ENCODE data around the gene BCKDK. TPM values are rescaled to one million over a fixed set of nuclear protein-coding genes. Genes with fewer than 3 reads are reported as not detected.

BCKDK gene
- polyA plus RNA-seq, 1 of the 3 experiments (the other 2 are of a cell fraction) = 73.2 TPM

- H3K9ac ChIP-seq = no peak overlapping the region
- H3K79me2 ChIP-seq (ENCODE audit: insufficient read depth) = peaks cover 23% of the 10 kb centered on the region
- TF ChIP-seq ZBTB33 (IDR thresholded peaks at IDR 0.05; ENCODE audit: borderline replicate concordance, low read depth) (no peak), RCOR1 (IDR thresholded peaks at IDR 0.05; ENCODE audit: low read length) (no peak), MEF2A (IDR thresholded peaks at IDR 0.05; ENCODE audit: borderline replicate concordance, low read depth) (no peak), RFX5 (IDR thresholded peaks at IDR 0.05; ENCODE audit: low read length) (no peak), GATA2 (CRISPR knock-in tag; IDR thresholded peaks at IDR 0.05) (no peak), TEAD4 (IDR thresholded peaks at IDR 0.05; ENCODE audit: borderline replicate concordance, insufficient read depth) (no peak), TCF12 (IDR thresholded peaks at IDR 0.05) (no peak), IRF3 (IDR thresholded peaks at IDR 0.05; ENCODE audit: low read depth, low read length) (no peak), YY1 (IDR thresholded peaks at IDR 0.05; ENCODE audit: low read depth) (no peak), FOSL2 (IDR thresholded peaks at IDR 0.05; ENCODE audit: borderline replicate concordance, low read depth) (no peak), MXI1 (IDR thresholded peaks at IDR 0.05; ENCODE audit: low read depth, low read length) (no peak), SIN3A (IDR thresholded peaks at IDR 0.05; ENCODE audit: borderline replicate concordance, low read depth, low read length) (no peak), MAX (IDR thresholded peaks at IDR 0.05; ENCODE audit: low read depth) (no peak), FOXJ3 (CRISPR knock-in tag; IDR thresholded peaks at IDR 0.05) (no peak)
- CTCF ChIA-PET = interaction anchor here (1.1 to 1.8 kb wide), 3 partner anchors 25 to 37 kb away, joined by 3 to 8 read pairs (median 3); no protein-coding TSS in a partner anchor
- no peaks in the 10 kb centered on the region for H3K9me3 ChIP-seq
- no peak for DNase-seq
- no peaks in the 10 kb centered on the region for H4K20me1 ChIP-seq (ENCODE audit: insufficient read depth)
- peak overlapping the region; percentile 94 to 98 for H3K4me3 ChIP-seq (ENCODE audit: low read depth in 2 of 2, low read length in 1 of 2)
- H3K9me2 ChIP-seq = no peaks in the 10 kb centered on the region
- H3K27me3 ChIP-seq (ENCODE audit: insufficient read depth) = no peaks in the 10 kb centered on the region
- H3K36me3 ChIP-seq (replicated peaks in 1 of 2; ENCODE audit: control insufficient read depth in 1 of 2, insufficient read depth in 2 of 2, low read length in 1 of 2) = peaks cover 19 to 36% of the 10 kb centered on the region in 2 experiments
- POLR2A ChIA-PET = no interaction called here
- H3K4me1 ChIP-seq (ENCODE audit: control insufficient read depth in 1 of 2, insufficient read depth in 2 of 2, low read depth in 1 of 2, low read length in 1 of 2) = peaks cover 8 to 25% of the 10 kb centered on the region in 2 experiments; a peak in 2 of 4 replicates
- 88% methylated on average over 12 of the region's 12 CpGs for WGBS (ENCODE audit: low lambda C conversion rate)
- H3F3A ChIP-seq (replicated peaks; ENCODE audit: insufficient read depth) = peaks cover 10% of the 10 kb centered on the region
- H2AFZ ChIP-seq (ENCODE audit: low read depth) = no peak overlapping the region
- no peak overlapping the region for H3K27ac ChIP-seq (ENCODE audit: low read depth in 2 of 2, low read length in 1 of 2)
- peak overlapping the region; percentile 94 for H3K4me2 ChIP-seq
These were observed 1.4 kb downstream of the BCKDK start for GRCh38 chr16:31109622-31110021.
